ENCODE measurements around the gene GPS1.

- TF ChIP-seq EZH2 (IDR thresholded peaks at IDR 0.05; ENCODE audit: insufficient read depth, low read length): no peak
- TF ChIP-seq CTCF (IDR thresholded peaks at IDR 0.05; ENCODE audit: insufficient read depth, low read depth, low read length): no peak
Measured at GRCh38 chr17:82084373-82085030, 32.8 kb downstream of the GPS1 start.
